GM13977 (cell line): ENCODE measurements around the gene MED19.
A peak's percentile ranks its signal among the peaks of the same experiment; 100 is the strongest.

Experiments
- DNase-seq: peaks from one replicate; pipeline ENCODE4 v3.0.0; 2012; ENCODE audit warnings: low spot score
- in situ Hi-C: fragments of 300-500 bp; cut with MboI; formaldehyde crosslinking; loops from one replicate; pipeline ENCODE4 v1.12.0; 2022; ENCODE audit warnings: low sequenced_read_pairs, low pct_unique_long_range_greater_than_20kb, mixed read lengths, inconsistent platforms; ENCODE audit not compliant: unreplicated experiment
- TF ChIP-seq, protein P1 (sequence below): IDR thresholded peaks from 2 replicates; pipeline ENCODE4 v1.5.1; 2012; ENCODE audit warnings: mild to moderate bottlenecking, control low read depth; ENCODE audit not compliant: insufficient read depth; ENCODE audit errors: extremely low read depth, missing control alignments

Gene MED19

DNA sequence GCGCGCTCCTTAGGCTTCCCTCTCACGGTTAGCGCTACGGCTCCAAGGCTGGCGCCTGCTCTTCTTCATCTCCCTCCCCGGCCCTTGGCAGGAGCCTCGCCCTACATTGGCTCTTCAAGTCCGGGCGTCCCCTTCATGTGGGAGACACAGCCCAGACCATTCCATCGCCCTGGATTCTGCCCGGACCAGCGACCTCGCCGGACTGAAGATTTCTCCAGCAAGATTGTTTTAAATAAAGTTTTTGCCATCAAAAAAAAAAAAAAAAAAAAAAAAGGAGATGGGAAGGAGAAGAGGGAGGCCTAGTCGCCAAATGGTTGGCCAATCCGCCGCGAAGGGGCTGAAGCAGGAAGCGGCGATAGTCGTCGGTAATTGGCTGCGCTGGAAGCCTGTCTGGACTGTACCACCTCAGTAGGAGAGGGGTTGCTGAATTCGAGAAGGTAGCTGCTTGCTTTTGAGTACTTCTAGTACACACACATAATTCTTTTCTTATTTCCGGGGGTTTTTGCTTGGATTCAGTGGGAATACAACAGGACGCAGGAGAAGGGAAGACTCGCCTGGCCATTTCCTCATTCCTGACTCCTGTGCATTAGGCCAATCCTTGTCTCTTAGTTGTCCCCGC lies 44.8 kb downstream of the MED19 start:
- in situ Hi-C loops = no loop called here
- TF ChIP-seq, protein P1, sequence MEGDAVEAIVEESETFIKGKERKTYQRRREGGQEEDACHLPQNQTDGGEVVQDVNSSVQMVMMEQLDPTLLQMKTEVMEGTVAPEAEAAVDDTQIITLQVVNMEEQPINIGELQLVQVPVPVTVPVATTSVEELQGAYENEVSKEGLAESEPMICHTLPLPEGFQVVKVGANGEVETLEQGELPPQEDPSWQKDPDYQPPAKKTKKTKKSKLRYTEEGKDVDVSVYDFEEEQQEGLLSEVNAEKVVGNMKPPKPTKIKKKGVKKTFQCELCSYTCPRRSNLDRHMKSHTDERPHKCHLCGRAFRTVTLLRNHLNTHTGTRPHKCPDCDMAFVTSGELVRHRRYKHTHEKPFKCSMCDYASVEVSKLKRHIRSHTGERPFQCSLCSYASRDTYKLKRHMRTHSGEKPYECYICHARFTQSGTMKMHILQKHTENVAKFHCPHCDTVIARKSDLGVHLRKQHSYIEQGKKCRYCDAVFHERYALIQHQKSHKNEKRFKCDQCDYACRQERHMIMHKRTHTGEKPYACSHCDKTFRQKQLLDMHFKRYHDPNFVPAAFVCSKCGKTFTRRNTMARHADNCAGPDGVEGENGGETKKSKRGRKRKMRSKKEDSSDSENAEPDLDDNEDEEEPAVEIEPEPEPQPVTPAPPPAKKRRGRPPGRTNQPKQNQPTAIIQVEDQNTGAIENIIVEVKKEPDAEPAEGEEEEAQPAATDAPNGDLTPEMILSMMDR = no peak

GRCh38 chr11:57663975-57664374 lies 48.0 kb downstream of the MED19 start:
- TF ChIP-seq, protein P1 = no peak
- in situ Hi-C loops = no loop called here

More for the DNA sequence above, 44.8 kb downstream of the MED19 start:
- peak; percentile 95 for DNase-seq

GRCh38 chr11:57662893-57663292 lies 49.1 kb downstream of the MED19 start:
- in situ Hi-C loops = no loop called here
- TF ChIP-seq, protein P1 = peak; percentile 38
- no peak for DNase-seq

More at GRCh38 chr11:57663975-57664374, 48.0 kb downstream of the MED19 start:
- no peak for DNase-seq

- no peak for DNase-seq
- in situ Hi-C loops = no loop called here
- TF ChIP-seq, protein P1 = no peak
Measured at GRCh38 chr11:57659669-57660068, 52.3 kb downstream of the MED19 start.

DNA sequence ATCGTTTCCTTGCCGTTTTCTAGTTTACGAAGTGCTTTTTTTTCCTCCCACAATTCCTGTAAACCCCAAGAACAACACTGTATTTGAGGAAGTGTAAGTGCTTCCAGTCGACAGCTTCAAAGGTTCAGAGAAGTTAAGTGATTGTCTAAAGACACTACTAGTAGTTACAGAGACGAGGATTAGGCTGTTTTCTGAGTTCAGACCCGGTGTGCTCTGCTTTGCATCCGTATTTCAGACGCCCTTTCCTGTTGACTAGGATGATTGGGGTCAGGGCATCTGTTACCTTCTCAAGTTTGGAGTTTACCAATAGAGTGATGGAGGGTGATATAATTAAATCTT lies 54.0 kb downstream of the MED19 start:
- in situ Hi-C loops = no loop called here
- TF ChIP-seq, protein P1 = no peak
- DNase-seq = no peak

- in situ Hi-C loops = no loop called here
- DNase-seq = peak; percentile 94
- TF ChIP-seq, protein P1 = no peak
Measured at GRCh38 chr11:57657194-57658022, 54.6 kb downstream of the MED19 start, which contains the start of gene CLP1. CLP1 (plus strand) TSS chr11:57657762; CDS start chr11:57659477, 1,715 bp downstream.
